ENCODE results near the gene PLD5.
"Not testable (repeated sequence)": the region's sequence is repeated elsewhere in the genome, so short reads cannot be mapped to it uniquely, and the experiment has no call there.

The PLD5 gene

DNA sequence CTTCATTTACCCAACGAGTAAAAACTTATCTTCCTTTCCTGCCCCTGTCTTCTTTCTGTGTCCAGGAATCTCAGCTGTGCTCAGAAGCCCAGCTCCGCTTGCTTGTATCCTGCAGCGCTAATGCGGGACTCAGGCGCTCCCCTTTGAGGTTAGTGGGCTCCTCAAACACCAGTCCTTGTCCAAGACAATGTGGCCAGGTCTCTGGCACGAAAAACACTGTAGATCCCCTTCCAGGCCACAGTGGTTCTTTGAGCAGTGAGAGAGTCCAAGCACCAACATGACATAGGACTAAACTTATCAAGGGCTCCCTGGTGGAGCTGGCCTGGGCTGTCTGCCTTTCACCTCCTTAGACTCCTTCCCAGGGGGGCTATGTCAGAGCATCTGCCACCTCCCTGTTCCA lies 53.7 kb downstream of the PLD5 start:
- FAIRE-seq (no peak), DNase-seq (ENCODE audit: insufficient read length) (no peak)
- TF ChIP-seq TAF1 (IDR thresholded peaks at IDR 0.05; ENCODE audit: borderline replicate concordance, low read depth, low read length) (no peak), POLR2AphosphoS5 (IDR thresholded peaks at IDR 0.05; ENCODE audit: low read depth, low read length) (no peak), POLR2A (IDR thresholded peaks at IDR 0.05; ENCODE audit: low read depth, low read length) (no peak)

DNA sequence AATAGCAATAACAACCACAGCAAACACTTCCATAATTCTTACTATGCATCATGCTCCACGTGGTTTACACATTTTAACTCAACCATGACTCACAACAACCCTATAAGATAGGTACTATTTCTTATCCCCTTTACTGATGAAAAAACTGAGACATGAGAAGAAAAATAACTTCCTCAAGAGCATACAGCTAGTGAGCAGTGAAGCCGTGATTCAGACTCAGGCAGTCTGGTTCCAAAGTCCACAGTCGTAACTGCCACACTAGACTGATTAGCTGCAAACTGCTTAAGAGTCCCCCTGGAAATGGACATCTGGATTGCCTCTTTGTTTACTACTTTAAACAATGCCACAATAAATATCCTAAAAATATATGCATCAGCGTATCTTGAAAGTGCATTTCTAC lies 55.7 kb downstream of the PLD5 start:
- no peak for TF ChIP-seq POLR2AphosphoS5 (IDR thresholded peaks at IDR 0.05; ENCODE audit: low read depth, low read length)
- TF ChIP-seq TAF1 (IDR thresholded peaks at IDR 0.05; ENCODE audit: borderline replicate concordance, low read depth, low read length) = no peak
- no peak for TF ChIP-seq POLR2A (IDR thresholded peaks at IDR 0.05; ENCODE audit: low read depth, low read length)
- FAIRE-seq (no peak), DNase-seq (ENCODE audit: insufficient read length) (no peak)

DNA sequence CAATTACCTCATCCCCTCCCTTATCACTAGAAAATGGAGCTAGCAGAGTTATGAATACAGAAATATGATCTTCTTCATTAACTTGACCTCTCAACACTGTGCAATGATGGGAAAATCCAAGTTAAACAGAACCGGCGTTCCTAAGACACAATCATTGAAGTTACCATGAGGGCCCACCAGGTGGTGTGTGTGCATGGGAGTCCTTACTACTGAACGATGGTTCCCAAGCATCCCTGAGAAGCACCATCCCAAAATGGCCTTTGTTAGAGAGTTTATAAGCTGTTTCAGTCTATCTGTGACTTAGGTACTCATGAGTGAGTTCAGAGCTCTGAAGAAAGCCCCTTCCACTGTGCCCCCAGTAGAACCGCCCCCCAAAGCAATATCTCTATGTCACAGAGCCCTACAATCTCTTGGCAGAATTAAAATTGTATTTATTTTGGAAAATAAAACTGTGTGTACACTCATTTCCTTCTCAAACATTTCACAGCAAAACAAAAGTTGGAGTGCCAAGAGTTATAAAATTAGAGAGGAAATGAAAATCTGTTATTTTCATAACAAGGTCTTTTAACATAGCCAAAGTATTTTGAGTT lies 56.8 kb downstream of the PLD5 start:
- no peak for FAIRE-seq

DNA sequence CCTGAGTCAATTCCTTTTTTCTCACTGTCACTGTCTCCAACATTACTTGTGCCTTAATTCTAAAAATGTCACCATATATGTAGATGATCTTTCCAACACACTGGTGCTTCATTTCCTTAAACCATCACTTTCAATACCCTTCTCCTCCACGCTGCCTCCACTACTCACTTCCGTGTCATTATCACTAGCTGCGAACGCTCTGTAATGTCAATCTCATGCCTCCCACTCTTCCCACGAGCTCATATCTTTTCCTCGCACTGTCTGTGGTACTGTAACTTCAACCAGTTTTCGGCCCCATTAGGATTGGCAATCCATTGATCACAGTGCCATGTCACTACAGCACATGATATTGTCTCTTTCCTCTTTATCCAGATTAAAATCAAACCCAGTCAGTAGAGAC lies 61.6 kb downstream of the PLD5 start:
- DNase-seq (ENCODE audit: insufficient read length) (no peak), FAIRE-seq (no peak)
- TF ChIP-seq POLR2AphosphoS5 (IDR thresholded peaks at IDR 0.05; ENCODE audit: low read depth, low read length) (no peak), POLR2A (IDR thresholded peaks at IDR 0.05; ENCODE audit: low read depth, low read length) (no peak), TAF1 (IDR thresholded peaks at IDR 0.05; ENCODE audit: borderline replicate concordance, low read depth, low read length) (no peak)

More for the DNA sequence above, 56.8 kb downstream of the PLD5 start:
- no peak for DNase-seq (ENCODE audit: insufficient read length)
- TF ChIP-seq POLR2A (IDR thresholded peaks at IDR 0.05; ENCODE audit: low read depth, low read length) = no peak
- TF ChIP-seq TAF1 (IDR thresholded peaks at IDR 0.05; ENCODE audit: borderline replicate concordance, low read depth, low read length) = no peak
- no peak for TF ChIP-seq POLR2AphosphoS5 (IDR thresholded peaks at IDR 0.05; ENCODE audit: low read depth, low read length)

DNA sequence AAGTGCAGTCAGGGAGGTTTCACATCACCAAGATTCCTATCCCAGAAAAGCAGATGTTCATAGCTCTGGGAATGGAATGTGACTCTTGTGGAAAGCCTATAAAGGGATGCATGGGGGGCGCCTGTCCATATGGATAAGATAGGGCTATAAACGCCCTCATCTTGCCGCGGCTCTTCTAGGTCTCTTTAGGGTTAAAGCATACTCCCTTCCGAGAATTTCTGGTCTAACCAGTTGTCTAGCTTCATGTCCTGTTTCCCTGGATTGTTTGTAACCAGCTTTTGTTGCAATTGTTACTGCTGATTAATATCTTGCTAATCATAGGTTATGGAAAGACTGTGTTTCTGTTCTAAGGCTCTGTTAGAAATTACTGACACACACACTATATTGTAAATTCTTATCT lies 64.8 kb downstream of the PLD5 start:
- FAIRE-seq; DNase-seq (ENCODE audit: insufficient read length): not testable (repeated sequence)

DNA sequence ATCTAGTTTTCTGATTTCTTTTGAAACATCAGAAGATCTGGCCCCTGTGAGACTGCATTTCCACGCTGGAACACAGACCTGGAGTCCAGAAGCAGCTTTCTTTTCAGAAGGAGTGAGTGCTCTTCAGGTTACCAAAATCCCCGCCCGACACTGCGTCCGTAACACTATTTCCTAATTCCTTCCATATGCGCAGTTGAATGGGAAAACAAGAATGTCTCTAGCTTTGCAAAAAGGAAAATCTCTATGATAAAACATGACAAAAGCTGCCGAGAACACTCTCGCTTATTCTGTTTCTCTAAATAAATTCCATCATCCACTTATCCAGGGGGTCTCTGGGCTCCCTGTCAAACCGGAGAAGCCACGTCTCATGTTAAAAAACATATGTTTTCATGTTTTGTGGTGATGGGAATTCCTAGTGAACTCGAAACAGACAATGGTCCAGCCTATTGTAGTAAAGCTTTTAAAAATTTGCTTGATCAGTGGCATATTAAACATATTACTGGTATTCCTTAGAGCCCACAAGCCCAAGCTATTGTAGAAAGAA lies 67.7 kb downstream of the PLD5 start:
- no peak for TF ChIP-seq POLR2A (IDR thresholded peaks at IDR 0.05; ENCODE audit: low read depth, low read length)
- no peak for TF ChIP-seq TAF1 (IDR thresholded peaks at IDR 0.05; ENCODE audit: borderline replicate concordance, low read depth, low read length)
- no peak for TF ChIP-seq POLR2AphosphoS5 (IDR thresholded peaks at IDR 0.05; ENCODE audit: low read depth, low read length)
- FAIRE-seq (no peak), DNase-seq (ENCODE audit: insufficient read length) (no peak)

DNA sequence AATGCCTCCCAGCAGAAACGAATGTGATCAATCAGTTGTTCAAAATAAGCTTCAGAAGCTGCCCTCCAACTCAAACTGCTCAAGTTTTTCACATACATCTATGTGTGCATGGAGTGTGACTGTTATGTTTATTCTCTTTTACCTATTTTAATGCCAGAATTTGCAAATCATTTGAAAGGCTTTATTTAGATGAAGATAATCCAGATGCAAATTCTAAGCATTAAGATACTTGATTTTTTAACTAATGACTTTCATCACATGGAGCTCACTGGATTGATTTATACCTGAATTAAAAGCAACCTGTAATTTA lies 69.5 kb downstream of the PLD5 start:
- TF ChIP-seq POLR2A (IDR thresholded peaks at IDR 0.05; ENCODE audit: low read depth, low read length) = no peak
- TF ChIP-seq POLR2AphosphoS5 (IDR thresholded peaks at IDR 0.05; ENCODE audit: low read depth, low read length) = no peak
- DNase-seq (ENCODE audit: insufficient read length) (no peak), FAIRE-seq (no peak)

DNA sequence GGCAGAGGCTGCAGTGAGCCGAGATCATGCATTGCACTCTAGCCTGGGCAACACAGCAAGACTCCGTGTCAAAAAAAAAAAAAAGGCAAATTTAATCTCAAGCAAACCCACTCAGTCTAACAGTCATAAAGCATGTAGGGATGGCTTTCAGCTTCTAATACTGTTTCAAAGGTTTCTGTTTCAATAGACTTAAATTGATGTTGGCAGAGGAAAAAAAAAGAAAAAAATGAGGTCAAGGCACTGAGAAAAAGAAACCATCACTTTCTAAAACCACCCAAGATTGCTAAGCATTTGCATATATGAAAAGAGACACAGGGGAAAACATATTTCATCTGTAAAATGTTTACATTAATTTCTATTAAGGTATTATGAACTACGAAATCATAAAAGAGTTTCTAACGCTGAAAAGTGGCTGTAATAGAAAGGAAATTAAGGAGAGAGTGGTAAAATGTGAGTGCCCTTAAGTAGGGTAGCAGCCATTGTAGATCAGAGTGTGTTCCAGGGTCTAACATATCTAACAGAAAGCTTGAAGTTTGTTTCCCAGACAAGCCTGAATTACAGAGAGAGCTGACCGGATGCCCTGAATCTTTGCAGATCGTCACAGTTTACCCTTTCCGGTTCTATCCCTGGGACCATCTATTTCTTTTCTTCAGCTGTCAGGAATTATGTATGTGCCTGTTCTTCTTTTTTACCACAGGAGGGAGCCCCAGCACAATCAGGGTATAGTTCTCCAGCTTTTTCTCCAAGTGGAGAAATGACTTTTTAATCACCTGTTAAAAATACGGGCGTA lies 70.0 kb downstream of the PLD5 start:
- no peak for DNase-seq (ENCODE audit: insufficient read length)
- no peak for FAIRE-seq
- TF ChIP-seq POLR2A (IDR thresholded peaks at IDR 0.05; ENCODE audit: low read depth, low read length) = no peak

DNA sequence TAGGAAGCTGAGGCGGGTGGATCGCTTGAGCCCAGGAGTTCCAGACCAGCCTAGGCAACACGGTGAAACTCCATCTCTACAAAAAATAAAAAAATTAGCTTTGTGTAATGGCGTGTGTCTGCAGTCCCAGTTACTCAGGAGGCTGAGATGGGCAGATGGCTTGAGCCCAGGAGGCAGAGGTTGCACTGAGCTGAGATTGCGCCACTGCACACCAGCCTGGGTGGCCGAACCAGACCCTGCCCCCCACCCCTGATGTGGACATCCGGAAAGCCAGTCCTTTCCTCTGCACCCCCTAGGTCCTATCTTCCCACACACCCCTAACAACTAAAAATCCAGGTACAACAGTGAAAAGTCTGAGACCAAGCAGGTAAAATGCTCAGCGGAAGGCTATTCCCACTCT lies 71.9 kb downstream of the PLD5 start:
- FAIRE-seq = no peak
- no peak for DNase-seq (ENCODE audit: insufficient read length)
- TF ChIP-seq POLR2AphosphoS5 (IDR thresholded peaks at IDR 0.05; ENCODE audit: low read depth, low read length) = no peak
- TF ChIP-seq TAF1 (IDR thresholded peaks at IDR 0.05; ENCODE audit: borderline replicate concordance, low read depth, low read length) = no peak

DNA sequence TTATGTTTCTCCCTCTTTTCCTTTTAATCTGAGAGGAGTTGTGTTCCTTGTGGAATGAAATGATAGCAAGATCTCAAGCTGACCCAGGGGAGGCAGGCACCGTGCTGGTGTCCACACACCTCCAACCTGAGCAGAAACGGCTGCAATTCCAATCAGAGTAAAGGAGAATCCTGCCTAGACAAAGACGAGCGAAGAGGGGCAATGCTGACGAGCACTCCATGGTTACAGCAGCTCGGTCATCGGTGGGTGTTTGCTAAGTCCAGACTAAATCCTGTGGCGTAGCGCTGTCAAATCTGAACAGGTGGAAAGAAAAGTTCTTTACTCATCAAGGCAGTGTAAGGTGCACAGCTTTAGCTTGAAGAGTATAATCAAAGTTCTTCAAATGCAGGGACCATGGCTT lies 74.8 kb downstream of the PLD5 start:
- DNase-seq (ENCODE audit: insufficient read length) = no peak
- TF ChIP-seq TAF1 (IDR thresholded peaks at IDR 0.05; ENCODE audit: borderline replicate concordance, low read depth, low read length) (no peak), POLR2A (IDR thresholded peaks at IDR 0.05; ENCODE audit: low read depth, low read length) (no peak), POLR2AphosphoS5 (IDR thresholded peaks at IDR 0.05; ENCODE audit: low read depth, low read length) (no peak)
- no peak for FAIRE-seq

DNA sequence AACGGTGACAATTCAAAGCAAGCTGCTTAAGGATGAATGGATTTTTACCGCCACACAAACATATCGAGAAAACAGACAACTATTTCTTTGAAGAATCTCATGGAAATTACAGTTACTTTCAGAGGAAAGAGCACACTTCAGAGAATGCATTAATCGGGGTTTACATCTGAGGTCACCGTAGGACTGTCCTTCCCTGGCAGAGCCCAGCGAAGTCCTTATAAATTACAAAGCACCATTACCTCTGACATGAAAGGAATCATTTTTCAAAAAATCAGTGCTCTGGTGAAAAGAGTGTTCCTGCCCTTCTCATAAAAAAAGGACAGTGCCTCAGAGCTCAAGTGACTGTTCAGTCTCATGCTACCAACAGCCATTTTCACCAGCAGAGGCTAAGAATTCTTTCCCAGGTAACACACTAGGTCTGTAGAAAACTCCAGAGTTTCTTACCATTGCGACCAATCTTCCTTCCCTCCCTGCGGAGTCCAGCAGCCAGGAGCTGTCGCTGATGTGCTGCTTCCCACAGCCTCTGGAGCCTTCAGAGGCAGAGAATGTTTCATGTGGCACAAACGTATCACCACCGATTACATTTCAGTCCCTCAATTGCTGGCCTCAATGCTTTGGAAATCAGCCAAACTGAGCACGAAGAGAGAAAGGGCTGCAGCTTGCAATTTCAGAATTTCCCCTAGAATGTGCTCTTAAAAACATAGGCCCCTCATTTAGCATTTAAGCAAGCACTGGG lies 75.4 kb downstream of the PLD5 start:
- no peak for DNase-seq (ENCODE audit: insufficient read length)
- TF ChIP-seq POLR2A (IDR thresholded peaks at IDR 0.05; ENCODE audit: low read depth, low read length) (no peak), TAF1 (IDR thresholded peaks at IDR 0.05; ENCODE audit: borderline replicate concordance, low read depth, low read length) (no peak), POLR2AphosphoS5 (IDR thresholded peaks at IDR 0.05; ENCODE audit: low read depth, low read length) (no peak)
- FAIRE-seq = no peak

DNA sequence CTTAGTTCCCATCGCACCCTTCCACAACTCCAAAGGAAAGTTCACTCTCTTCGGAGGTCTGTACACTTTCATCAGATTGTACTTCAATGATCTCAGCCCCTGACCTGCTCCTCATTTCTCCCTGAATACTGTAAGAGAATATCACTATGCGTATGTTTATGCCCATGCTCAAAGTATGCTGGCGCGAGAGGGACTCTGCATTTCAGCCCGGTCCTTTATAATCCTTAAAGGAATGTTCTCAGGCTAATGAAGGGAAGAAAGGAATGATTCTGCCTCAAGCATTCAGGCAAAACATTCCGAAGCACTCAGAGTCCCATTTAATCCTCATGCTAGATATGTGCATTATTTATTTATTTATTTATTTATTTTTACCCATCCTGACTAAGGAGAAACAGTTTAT lies 76.8 kb downstream of the PLD5 start:
- FAIRE-seq (no peak), DNase-seq (ENCODE audit: insufficient read length) (no peak)
- no peak for TF ChIP-seq POLR2A (IDR thresholded peaks at IDR 0.05; ENCODE audit: low read depth, low read length)
- no peak for TF ChIP-seq POLR2AphosphoS5 (IDR thresholded peaks at IDR 0.05; ENCODE audit: low read depth, low read length)
- TF ChIP-seq TAF1 (IDR thresholded peaks at IDR 0.05; ENCODE audit: borderline replicate concordance, low read depth, low read length) = no peak
